Liver (tissue), 9 donors: ENCODE measurements around the gene PLA2R1. TPM values are rescaled to one million over a fixed set of nuclear protein-coding genes. Genes with fewer than 3 reads are reported as not detected.

Experiments used
- DNase-seq: peaks from one replicate; pipeline ENCODE4 v3.0.0-alpha.2; 2017; ENCODE audit warnings: low spot score
- H3K27ac ChIP-seq, 2 donors: one replicate each; pipeline ENCODE4 v1.7.0; 2013; ENCODE audit warnings: inconsistent platforms in 2 of 2, low read length in 2 of 2, control low read depth in 1 of 2, low read depth in 1 of 2, mild to moderate bottlenecking in 1 of 2
- H3K27me3 ChIP-seq, 4 donors: one replicate each; pipeline versions ENCODE4 v1.6.1 to v1.7.0; 2013; ENCODE audit warnings: low read length in 3 of 4, inconsistent platforms in 1 of 4, mild to moderate bottlenecking in 1 of 4, moderate library complexity in 1 of 4; ENCODE audit not compliant: control insufficient read depth in 4 of 4, insufficient read depth in 4 of 4
- H3K36me3 ChIP-seq, 4 donors: one replicate each; pipeline versions ENCODE4 v1.6.1 to v1.7.0; 2013; ENCODE audit warnings: low read length in 3 of 4, mild to moderate bottlenecking in 3 of 4, low read depth in 1 of 4, moderate library complexity in 1 of 4; ENCODE audit not compliant: control insufficient read depth in 4 of 4, insufficient read depth in 3 of 4
- H3K4me1 ChIP-seq, 4 donors: one replicate each; pipeline versions ENCODE4 v1.6.1 to v1.7.0; 2013; ENCODE audit warnings: low read length in 3 of 4, mild to moderate bottlenecking in 3 of 4, moderate library complexity in 1 of 4; ENCODE audit not compliant: control insufficient read depth in 4 of 4, insufficient read depth in 4 of 4
- H3K4me3 ChIP-seq, 3 donors: one replicate each; pipeline versions ENCODE4 v1.6.1 to v1.7.0; 2013; ENCODE audit warnings: low read length in 3 of 3, control low read depth in 1 of 3, low read depth in 1 of 3, mild to moderate bottlenecking in 1 of 3
- H3K9ac ChIP-seq, 2 donors: one replicate each; pipeline ENCODE4 v1.7.0; 2013; ENCODE audit warnings: low read length in 2 of 2, mild to moderate bottlenecking in 2 of 2, moderate library complexity in 2 of 2, control low read depth in 1 of 2, low read depth in 1 of 2
- H3K9me3 ChIP-seq, 4 donors: one replicate each; pipeline versions ENCODE4 v1.6.1 to v1.7.0; 2013; ENCODE audit warnings: low read length in 3 of 4; ENCODE audit not compliant: control insufficient read depth in 4 of 4
- ATF3 ChIP-seq: IDR thresholded peaks from 2 replicates; pipeline ENCODE4 v1.6.1; 2016; ENCODE audit warnings: antibody characterized with exemption
- CTCF ChIP-seq: fragments of 150-350 bp; IDR thresholded peaks from 2 replicates; pipeline ENCODE4 v1.5.1; 2017; ENCODE audit warnings: improper control_type of control experiment, low read depth, low read length; ENCODE audit not compliant: missing input control
- EGR1 ChIP-seq, 2 donors: IDR thresholded peaks; 2 replicates each; pipeline ENCODE4 v1.6.1; 2016 to 2018; ENCODE audit warnings: antibody characterized with exemption in 2 of 2, low read depth in 2 of 2
- FOXA1 ChIP-seq: IDR thresholded peaks from 2 replicates; pipeline ENCODE4 v1.6.1; 2016; ENCODE audit warnings: antibody characterized with exemption
- FOXA2 ChIP-seq: IDR thresholded peaks from 2 replicates; pipeline ENCODE4 v1.6.1; 2016; ENCODE audit warnings: antibody characterized with exemption
- GABPA ChIP-seq, 2 donors: IDR thresholded peaks in 1 of 2; conservative IDR thresholded peaks in 1 of 2; 2 replicates each; pipeline ENCODE4 v1.6.1; 2016; ENCODE audit warnings: antibody characterized with exemption in 2 of 2, mild to moderate bottlenecking in 1 of 2, moderate library complexity in 1 of 2
- HNF4A ChIP-seq, 2 donors: conservative IDR thresholded peaks; 2 replicates each; pipeline ENCODE4 v1.6.1; 2016; ENCODE audit warnings: antibody characterized with exemption in 2 of 2, mild to moderate bottlenecking in 2 of 2
- HNF4G ChIP-seq: IDR thresholded peaks from 2 replicates; pipeline ENCODE4 v1.6.1; 2016; ENCODE audit warnings: antibody characterized with exemption
- JUND ChIP-seq, 2 donors: IDR thresholded peaks; 2 replicates each; pipeline ENCODE4 v1.6.1; 2016; ENCODE audit warnings: antibody characterized with exemption in 2 of 2
- MAX ChIP-seq: IDR thresholded peaks from 2 replicates; pipeline ENCODE4 v1.6.1; 2016; ENCODE audit warnings: antibody characterized with exemption
- NR2F2 ChIP-seq: IDR thresholded peaks from 2 replicates; pipeline ENCODE4 v1.6.1; 2016; ENCODE audit warnings: antibody characterized with exemption
- RAD21 ChIP-seq, 2 donors: IDR thresholded peaks; 2 replicates each; pipeline ENCODE4 v1.6.1; 2016; ENCODE audit warnings: antibody characterized with exemption in 2 of 2, mild to moderate bottlenecking in 2 of 2
- REST ChIP-seq: IDR thresholded peaks from 2 replicates; pipeline ENCODE4 v1.6.1; 2016; ENCODE audit warnings: antibody characterized with exemption, mild to moderate bottlenecking
- RXRA ChIP-seq, 2 donors: IDR thresholded peaks; 2 replicates each; pipeline ENCODE4 v1.6.1; 2017 to 2018; ENCODE audit warnings: antibody characterized with exemption in 2 of 2, mild to moderate bottlenecking in 1 of 2
- SP1 ChIP-seq: IDR thresholded peaks from 2 replicates; pipeline ENCODE4 v1.6.1; 2018; ENCODE audit warnings: antibody characterized with exemption, mild to moderate bottlenecking
- TAF1 ChIP-seq: conservative IDR thresholded peaks from 2 replicates; pipeline ENCODE4 v1.6.1; 2016; ENCODE audit warnings: antibody characterized with exemption, mild to moderate bottlenecking
- YY1 ChIP-seq: IDR thresholded peaks from 2 replicates; pipeline ENCODE4 v1.6.1; 2016; ENCODE audit warnings: antibody characterized with exemption, mild to moderate bottlenecking
- ZBTB33 ChIP-seq: IDR thresholded peaks from 2 replicates; pipeline ENCODE4 v1.6.1; 2016; ENCODE audit warnings: antibody characterized with exemption
- WGBS: extraction: QIAGEN DNeasy Blood & Tissue Kit; methylation state at CpG from one replicate; pipeline ENCODE4 v1.1.7; 2013; 5-methylcytosine and 5-hydroxymethylcytosine counted together
- polyA plus RNA-seq, 2 donors: library from polyadenylated mRNA; stranded (reverse) in 1 of 2; unstranded in 1 of 2; fragments of 200-250 nt in 1 of 2; fragments of >200 nt in 1 of 2; fragmentation: Nextera tagmentation in 1 of 2; extraction: Ambion mirVana in 1 of 2; gene quantifications; one replicate each; pipeline versions ENCODE4 v1.2.1 to v1.2.3, GENCODE V29; 2013 to 2015
- total RNA-seq, 2 donors: library from RNA; depleted of rRNA; stranded (reverse); fragments of >200 nt; gene quantifications; one replicate each; pipeline ENCODE4 v1.2.3, GENCODE V29; 2014
- donor health status: healthy.
- donor health status: healthy.
- donor health status: healthy.
- donor health status: healthy.
- donor health status: healthy.

The PLA2R1 gene
- total and polyA plus RNA-seq, 4 donors = 0.61 to 2.3 (median 0.66) TPM

- no peak for TF ChIP-seq MAX
- TF ChIP-seq CTCF = no peak
- TF ChIP-seq FOXA2 = no peak
- TF ChIP-seq ATF3 = no peak
- no peak for TF ChIP-seq TAF1
- TF ChIP-seq JUND (IDR thresholded peaks at IDR 0.05) = no peak
- TF ChIP-seq ZBTB33 = no peak
- TF ChIP-seq HNF4G = no peak
- H3K4me3 ChIP-seq = no peak overlapping the region
- H3K9me3 ChIP-seq = peaks cover 0 to 6% (median 0%) of the 10 kb centered on the region in 4 donors
- H3K36me3 ChIP-seq = no peaks in the 10 kb centered on the region
- no peaks in the 10 kb centered on the region for H3K27me3 ChIP-seq
- WGBS = 59% methylated on average over 2 of the region's 2 CpGs
- H3K4me1 ChIP-seq = no peaks in the 10 kb centered on the region
- no peak overlapping the region for H3K27ac ChIP-seq
- H3K9ac ChIP-seq = no peak overlapping the region
- DNase-seq = no peak
Measured at GRCh38 chr2:160073284-160073888, 11.0 kb upstream of the PLA2R1 start.

GRCh38 chr2:160068906-160069305, 6.5 kb upstream of the PLA2R1 start:
- 69% methylated on average over 2 of the region's 2 CpGs for WGBS
- TF ChIP-seq REST (no peak), CTCF (no peak), FOXA2 (no peak), SP1 (no peak), TAF1 (no peak), EGR1 (IDR thresholded peaks at IDR 0.05; ENCODE audit: low read depth in 2 of 2) (no peak), HNF4A (conservative IDR thresholded peaks at IDR 0.05) (no peak), HNF4G (no peak), ZBTB33 (no peak), ATF3 (no peak), JUND (IDR thresholded peaks at IDR 0.05) (no peak), RAD21 (IDR thresholded peaks at IDR 0.05) (no peak), FOXA1 (no peak), MAX (no peak), GABPA (IDR thresholded peaks at IDR 0.05 in 1 of 2, conservative IDR thresholded peaks at IDR 0.05 in 1 of 2) (no peak), NR2F2 (no peak), YY1 (no peak), RXRA (IDR thresholded peaks at IDR 0.05) (no peak)

More at GRCh38 chr2:160068906-160069305, 6.5 kb upstream of the PLA2R1 start:
- Histone ChIP-seq H3K4me1 (no peaks in the 10 kb centered on the region), H3K27me3 (no peaks in the 10 kb centered on the region), H3K9ac (no peak overlapping the region), H3K4me3 (no peak overlapping the region), H3K9me3 (no peaks in the 10 kb centered on the region), H3K27ac (no peak overlapping the region), H3K36me3 (no peaks in the 10 kb centered on the region)
- no peak for DNase-seq
